Subcutaneous preadipocyte (primary cell): ENCODE data around the gene ABTB1. TPM values are rescaled to one million over a fixed set of nuclear protein-coding genes. Genes with fewer than 3 reads are reported as not detected.

ENCODE experiments used
- total RNA-seq: library from RNA; depleted of rRNA; stranded (reverse); fragments of >200 nt; gene quantifications from 2 replicates; pipeline ENCODE4 v1.2.3, GENCODE V29; 2012

Gene ABTB1
- 8.2 and 11.0 TPM in 2 replicates for total RNA-seq

GRCh38 chr3:127672429-127673190 lies at the start of gene ABTB1:
Gene ABTB1 (plus strand): TSS chr3:127672952. CDS start chr3:127673026, 74 bp downstream.

GRCh38 chr3:127628788-127629466 lies 43.8 kb upstream of the ABTB1 start, which contains the start of gene PODXL2:
Gene PODXL2 (plus strand): TSS chr3:127629185. CDS start chr3:127629220, 35 bp downstream.

Other genes starting within 250 kb of the ABTB1 start
- 29.5 and 29.8 TPM in 2 replicates for gene TPRA1, start 82.2 kb upstream of the ABTB1 start, total RNA-seq
- 55.1 and 103 TPM in 2 replicates for gene MCM2, start 74.5 kb upstream of the ABTB1 start, total RNA-seq
- 2.2 and 2.3 TPM in 2 replicates for gene PODXL2, start 43.8 kb upstream of the ABTB1 start, total RNA-seq
- gene MGLL, start 149.6 kb downstream of the ABTB1 start, total RNA-seq: 33.1 and 61.0 TPM in 2 replicates
- gene KBTBD12, start 242.3 kb downstream of the ABTB1 start, total RNA-seq: not detected in 2 replicates